GM19372 (cell line): Measurements from ENCODE around the gene CACNA2D3.
"Not testable (repeated sequence)": the region's sequence is repeated elsewhere in the genome, so short reads cannot be mapped to it uniquely, and the experiment has no call there.

Source experiments
- ATAC-seq: cut with Tn5 transposase; IDR thresholded peaks from one replicate; pipeline ENCODE4 v1.9.1; 2021; ENCODE audit warnings: mild to moderate bottlenecking, low read depth, moderate library complexity; ENCODE audit not compliant: unreplicated experiment

The CACNA2D3 gene

GRCh38 chr3:54122324-54123002 is at the start of gene CACNA2D3:
CACNA2D3 (plus strand) TSS chr3:54122552.
- ATAC-seq, result peak; percentile 26

GRCh38 chr3:54073386-54073785 is 49.0 kb upstream of the CACNA2D3 start:
- no peak for ATAC-seq

- no peak for ATAC-seq
Measured at GRCh38 chr3:54079314-54079713, 43.0 kb upstream of the CACNA2D3 start.

- ATAC-seq, result no peak
Measured at GRCh38 chr3:54079730-54080325, 42.5 kb upstream of the CACNA2D3 start.

- ATAC-seq, result no peak
Measured at GRCh38 chr3:54083921-54084320, 38.4 kb upstream of the CACNA2D3 start.

GRCh38 chr3:54085936-54086335 is 36.4 kb upstream of the CACNA2D3 start:
- no peak for ATAC-seq

GRCh38 chr3:54086652-54087405 is 35.5 kb upstream of the CACNA2D3 start:
- ATAC-seq, result no peak

- no peak for ATAC-seq
Measured at GRCh38 chr3:54087581-54088410, 34.6 kb upstream of the CACNA2D3 start.

GRCh38 chr3:54093491-54094248 is 28.7 kb upstream of the CACNA2D3 start:
- ATAC-seq, result no peak

GRCh38 chr3:54094926-54095325 is 27.4 kb upstream of the CACNA2D3 start:
- ATAC-seq, result no peak

GRCh38 chr3:54099381-54099780 is 23.0 kb upstream of the CACNA2D3 start:
- no peak for ATAC-seq

- no peak for ATAC-seq
Measured at GRCh38 chr3:54104084-54104483, 18.3 kb upstream of the CACNA2D3 start.

- ATAC-seq, result not testable (repeated sequence)
Measured at GRCh38 chr3:54116129-54116528, 6.2 kb upstream of the CACNA2D3 start.

GRCh38 chr3:54120657-54121413 is 1.5 kb upstream of the CACNA2D3 start:
- peak; percentile 54 for ATAC-seq

GRCh38 chr3:54121414-54122323 is 683 bp upstream of the CACNA2D3 start:
- ATAC-seq, result peak; percentile 31

- no peak for ATAC-seq
Measured at GRCh38 chr3:54123003-54123775, 837 bp downstream of the CACNA2D3 start.

GRCh38 chr3:54123776-54124196 is 1.4 kb downstream of the CACNA2D3 start:
- no peak for ATAC-seq
